K562 (cell line): ENCODE results near the gene STPG4.

Experiments used
- ATF6 ChIP-seq: sonication (generic); formaldehyde crosslinking; IDR thresholded peaks from 2 replicates; pipeline ENCODE4 v1.4.0; 2020; ENCODE audit warnings: mild to moderate bottlenecking, missing genetic modification reagents
- CEBPB ChIP-seq: fragments of 450-650 bp; IDR thresholded peaks from 2 replicates; pipeline ENCODE4 v1.6.1; 2016; ENCODE audit warnings: missing genetic modification characterization, missing compliant biosample characterization
- CEBPG ChIP-seq, 3 experiments: fragments of 200-800 bp in 1 of 3; sonication (Bioruptor generic) in 1 of 3; sonication (generic) in 1 of 3; formaldehyde crosslinking in 1 of 3; IDR thresholded peaks in 2 of 3; conservative IDR thresholded peaks in 1 of 3; 2 replicates each; pipeline versions ENCODE4 v1.6.1 to v1.8.0; 2016 to 2022; ENCODE audit warnings: missing compliant biosample characterization in 2 of 3, missing genetic modification characterization in 2 of 3, mild to moderate bottlenecking in 1 of 3, missing genetic modification reagents in 1 of 3
- ESRRA ChIP-seq: fragments of 450-650 bp; IDR thresholded peaks from 2 replicates; pipeline ENCODE4 v1.6.1; 2014; ENCODE audit warnings: low read depth, mild to moderate bottlenecking, moderate library complexity, borderline replicate concordance
- FOXM1 ChIP-seq, 2 experiments: fragments of 450-650 bp in 1 of 2; sonication (generic) in 1 of 2; formaldehyde crosslinking in 1 of 2; IDR thresholded peaks; 2 replicates each; pipeline versions ENCODE4 v1.6.1 to v1.9.0; 2017 to 2022; ENCODE audit warnings: low read depth in 2 of 2, mild to moderate bottlenecking in 2 of 2, missing genetic modification reagents in 1 of 2, moderate library complexity in 1 of 2
- FOXP1 ChIP-seq: sonication (generic); formaldehyde crosslinking; IDR thresholded peaks from 2 replicates; pipeline ENCODE4 v1.8.0; 2022; ENCODE audit warnings: mild to moderate bottlenecking, missing genetic modification reagents
- HOMEZ ChIP-seq: fragments of 250-450 bp; sonication (Bioruptor Pico); IDR thresholded peaks from 2 replicates; pipeline ENCODE4 v1.4.0; 2020; ENCODE audit warnings: mild to moderate bottlenecking, moderate library complexity
- KLF6 ChIP-seq: fragments of 250-450 bp; sonication (Bioruptor Pico); IDR thresholded peaks from 2 replicates; pipeline ENCODE4 v1.4.0; 2020; ENCODE audit warnings: mild to moderate bottlenecking, moderate library complexity, borderline replicate concordance
- MAX ChIP-seq: sonication (generic); formaldehyde crosslinking; IDR thresholded peaks from 2 replicates; pipeline ENCODE4 v1.9.0; 2022; ENCODE audit warnings: mild to moderate bottlenecking, missing genetic modification reagents
- NR4A1 ChIP-seq, 2 experiments: fragments of 250-450 bp in 1 of 2; fragments of 450-650 bp in 1 of 2; sonication (Bioruptor Pico) in 1 of 2; IDR thresholded peaks; 2 replicates each; pipeline versions ENCODE4 v1.4.0 to v1.6.1; 2016 to 2020; ENCODE audit warnings: mild to moderate bottlenecking in 2 of 2, missing compliant biosample characterization in 1 of 2, missing genetic modification characterization in 1 of 2, moderate library complexity in 1 of 2
- RAD21 ChIP-seq, 2 experiments: fragments of 250-450 bp in 1 of 2; fragments of 450-650 bp in 1 of 2; sonication (Bioruptor Pico) in 1 of 2; formaldehyde crosslinking in 1 of 2; IDR thresholded peaks in 1 of 2; conservative IDR thresholded peaks in 1 of 2; 2 replicates each; pipeline versions ENCODE4 v1.4.0 to v1.8.0; 2020 to 2022; ENCODE audit warnings: mild to moderate bottlenecking in 2 of 2, moderate library complexity in 1 of 2
- TFAP4 ChIP-seq: sonication (generic); formaldehyde crosslinking; IDR thresholded peaks from 2 replicates; pipeline ENCODE4 v1.8.0; 2022; ENCODE audit warnings: missing genetic modification reagents, mild to moderate bottlenecking, moderate library complexity, borderline replicate concordance

GRCh38 chr2:47051562-47051961 lies 103.5 kb downstream of the STPG4 start:
- no peak for TF ChIP-seq HOMEZ
- TF ChIP-seq ESRRA = no peak
- no peak for TF ChIP-seq RAD21 (CRISPR knock-in tag; conservative IDR thresholded peaks at IDR 0.05 in 1 of 2, IDR thresholded peaks at IDR 0.05 in 1 of 2)
- TF ChIP-seq CEBPG (CRISPR knock-in tag; IDR thresholded peaks at IDR 0.05) = no peak
- no peak for TF ChIP-seq CEBPG (tag; conservative IDR thresholded peaks at IDR 0.05 in 1 of 2, IDR thresholded peaks at IDR 0.05 in 1 of 2)
- TF ChIP-seq FOXP1 (CRISPR knock-in tag) = no peak
- TF ChIP-seq ATF6 (CRISPR knock-in tag) = no peak
- TF ChIP-seq CEBPB (tag) = no peak
- TF ChIP-seq FOXM1 (IDR thresholded peaks at IDR 0.05; ENCODE audit: low read depth) = no peak
- no peak for TF ChIP-seq FOXM1 (CRISPR knock-in tag; IDR thresholded peaks at IDR 0.05; ENCODE audit: low read depth)
- TF ChIP-seq NR4A1 (CRISPR knock-in tag; IDR thresholded peaks at IDR 0.05) = no peak
- no peak for TF ChIP-seq NR4A1 (tag; IDR thresholded peaks at IDR 0.05)
- no peak for TF ChIP-seq MAX (CRISPR knock-in tag)
- no peak for TF ChIP-seq KLF6 (CRISPR knock-in tag)
- TF ChIP-seq TFAP4 (CRISPR knock-in tag) = no peak
